Stimulated activated CD4-positive, alpha-beta T cell treated with anti-CD3 and anti-CD28 coated beads, Interleukin-12 subunit alpha, Interleukin-12 subunit beta, amount 100 ng/mL, for 4 hours (primary cell): ENCODE measurements around the gene GNG2.

Experiments used
- DNase-seq: peaks from one replicate; pipeline ENCODE4 v3.0.0-alpha.2; 2020

The GNG2 gene

DNA sequence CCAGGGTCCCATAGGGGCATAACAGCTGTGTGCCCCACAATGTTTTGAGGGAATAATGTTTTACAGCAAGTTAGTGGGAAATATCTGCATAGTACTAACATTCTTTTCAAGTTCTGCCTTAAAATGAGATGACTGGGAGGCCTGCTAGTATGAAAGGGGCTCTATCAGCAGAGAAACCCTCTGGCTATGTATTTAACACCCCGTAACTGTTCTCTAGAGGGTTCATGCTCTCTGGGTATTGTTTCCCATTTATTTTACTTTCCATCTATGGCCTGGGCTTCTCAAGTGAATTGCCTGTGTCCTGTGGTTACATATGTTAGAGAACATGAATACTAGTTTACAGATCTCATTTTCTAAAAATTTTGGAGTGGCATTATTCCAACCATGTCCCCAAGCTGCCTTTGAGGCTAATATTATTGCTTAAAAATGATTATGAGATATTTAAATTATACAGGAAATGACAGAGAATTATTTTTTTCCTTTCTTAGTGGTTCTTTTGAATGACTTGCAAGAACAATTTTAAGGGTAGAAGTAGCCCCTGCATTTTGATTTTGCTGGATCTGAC lies 37.5 kb downstream of the GNG2 start:
- no peak for DNase-seq

DNA sequence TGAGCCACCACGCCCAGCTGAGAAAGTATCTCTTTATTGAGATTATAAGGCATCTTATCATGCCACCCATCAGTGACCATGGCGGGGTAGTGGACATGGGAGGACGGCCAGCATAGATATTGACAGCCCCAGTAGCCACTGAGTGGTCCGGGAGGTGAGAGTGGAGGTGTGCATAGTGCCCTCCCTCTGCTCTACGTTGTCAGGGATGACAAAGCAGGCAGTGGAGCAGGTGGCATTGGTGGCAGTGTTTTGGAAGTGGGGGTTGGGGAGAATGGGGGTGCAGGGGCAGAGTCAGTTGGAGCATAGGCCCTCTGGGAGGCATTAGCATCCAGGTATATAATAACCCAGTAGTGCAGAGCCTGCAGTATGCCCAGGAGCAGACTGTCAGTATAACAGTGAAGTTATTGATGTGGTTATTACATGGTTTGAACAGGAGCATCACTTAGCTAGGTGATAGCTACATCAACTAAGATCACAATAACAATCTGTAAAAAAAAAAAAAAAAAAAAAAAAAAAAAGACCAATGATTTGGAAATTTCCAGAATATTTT lies 41.1 kb downstream of the GNG2 start:
- no peak for DNase-seq

DNA sequence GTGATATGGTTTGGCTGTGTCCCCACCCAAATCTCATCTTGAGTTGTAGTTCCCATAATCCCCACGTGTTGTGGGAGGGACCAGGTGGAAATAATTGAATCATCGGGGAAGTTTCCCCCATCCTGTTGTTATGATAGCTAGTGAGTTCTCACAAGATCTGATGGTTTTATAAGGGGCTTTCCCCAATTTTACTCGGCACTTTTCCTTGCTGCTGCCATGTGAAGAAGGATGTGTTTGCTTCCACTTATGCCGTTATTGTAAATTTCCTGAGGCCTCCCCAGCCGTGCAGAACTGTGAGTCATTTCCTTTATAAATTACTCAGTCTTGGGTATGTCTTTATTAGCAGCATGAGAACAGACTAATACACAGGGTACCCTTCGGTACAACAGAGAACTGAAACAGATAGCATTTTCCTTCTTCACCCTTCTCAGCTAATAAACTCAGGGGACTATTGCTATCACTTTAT lies 45.3 kb downstream of the GNG2 start:
- DNase-seq, result peak; percentile 34

DNA sequence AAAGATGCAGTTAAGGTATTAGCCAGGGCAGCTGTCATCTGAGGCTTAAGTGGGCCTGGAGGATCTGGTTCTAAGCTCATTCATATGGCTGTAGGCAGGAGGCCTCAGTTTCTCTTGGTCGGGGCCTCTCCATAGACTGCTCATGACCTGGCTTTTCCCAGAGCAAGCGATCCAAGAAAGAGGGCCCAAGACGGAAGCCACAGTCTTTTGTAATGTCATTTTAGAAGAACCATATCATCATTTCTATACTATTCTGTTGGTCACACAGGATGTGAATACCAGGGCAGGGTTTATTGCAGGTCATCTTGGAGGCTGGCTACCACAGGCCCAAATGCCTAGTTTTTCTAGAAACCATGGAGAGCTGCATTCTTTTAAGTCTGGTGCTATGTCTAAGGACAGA lies 47.7 kb downstream of the GNG2 start:
- no peak for DNase-seq

DNA sequence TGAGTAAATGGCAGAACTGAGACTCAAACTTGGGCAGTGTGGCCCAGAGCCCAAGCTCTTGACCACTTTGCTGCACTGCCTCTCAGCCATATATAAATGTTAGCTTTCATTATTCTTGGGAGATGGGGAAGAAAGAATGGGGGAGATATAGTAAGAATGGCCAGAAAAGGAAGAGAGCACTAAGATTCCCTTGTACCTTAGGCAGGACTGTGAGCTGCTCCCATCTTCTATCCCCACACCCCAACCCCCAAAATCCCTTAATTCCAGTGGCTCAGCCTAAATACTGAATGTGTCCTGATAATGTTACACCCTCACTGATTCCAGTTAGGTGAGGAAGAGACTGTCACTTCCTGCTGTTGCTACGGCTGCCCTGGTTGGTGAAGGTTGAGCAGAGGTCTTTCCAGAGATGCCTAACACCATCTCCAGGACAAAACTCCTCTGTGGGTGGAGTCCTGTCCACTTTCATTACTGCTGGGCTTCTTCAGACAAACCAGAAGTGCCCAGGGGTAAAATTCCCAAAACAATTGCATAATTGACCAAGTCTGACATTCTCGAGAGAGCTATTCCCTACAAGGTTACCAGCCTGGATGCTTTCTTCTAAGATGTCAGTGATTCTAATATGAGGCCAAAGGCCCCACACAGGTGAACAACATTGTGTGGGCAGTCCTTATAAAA lies 51.8 kb downstream of the GNG2 start:
- no peak for DNase-seq

DNA sequence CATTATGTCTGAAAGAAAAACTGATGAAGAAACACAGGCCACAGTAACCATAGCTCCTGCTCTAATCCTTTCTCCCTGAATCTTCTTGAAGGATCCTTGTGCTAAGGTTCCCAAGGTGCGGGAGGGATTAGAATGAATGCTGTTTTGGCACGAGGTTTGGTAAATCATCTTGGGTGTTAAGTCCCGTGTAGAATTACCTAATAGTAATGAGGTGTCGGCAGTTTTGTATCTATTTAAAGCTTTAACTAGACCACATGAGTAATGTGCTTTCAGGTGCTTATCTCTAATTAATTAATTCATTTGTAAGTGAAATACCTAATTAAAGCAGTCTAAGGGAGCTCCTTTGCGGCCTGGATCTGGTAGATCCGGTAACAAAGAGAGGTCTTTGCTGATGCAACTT lies 53.9 kb downstream of the GNG2 start:
- DNase-seq, result no peak

DNA sequence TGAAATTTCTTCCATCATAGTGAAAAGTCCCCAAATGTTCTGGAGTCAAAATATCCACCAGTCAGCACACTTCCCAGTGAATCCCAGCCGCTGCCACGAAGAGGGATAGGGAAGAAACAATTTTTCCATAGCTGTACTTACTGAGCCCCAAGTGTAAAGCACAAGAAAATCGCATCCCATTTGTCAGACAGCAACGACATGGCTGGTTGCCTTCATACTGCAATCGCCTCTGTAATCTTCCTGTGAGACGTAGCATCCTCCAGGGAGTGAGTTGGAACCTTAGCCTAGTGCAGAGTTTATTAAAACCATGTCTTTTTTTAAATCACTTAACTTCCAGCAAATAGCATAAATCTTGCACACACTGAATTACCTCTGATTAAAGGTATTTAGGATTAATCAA lies 56.8 kb downstream of the GNG2 start:
- DNase-seq, result no peak

DNA sequence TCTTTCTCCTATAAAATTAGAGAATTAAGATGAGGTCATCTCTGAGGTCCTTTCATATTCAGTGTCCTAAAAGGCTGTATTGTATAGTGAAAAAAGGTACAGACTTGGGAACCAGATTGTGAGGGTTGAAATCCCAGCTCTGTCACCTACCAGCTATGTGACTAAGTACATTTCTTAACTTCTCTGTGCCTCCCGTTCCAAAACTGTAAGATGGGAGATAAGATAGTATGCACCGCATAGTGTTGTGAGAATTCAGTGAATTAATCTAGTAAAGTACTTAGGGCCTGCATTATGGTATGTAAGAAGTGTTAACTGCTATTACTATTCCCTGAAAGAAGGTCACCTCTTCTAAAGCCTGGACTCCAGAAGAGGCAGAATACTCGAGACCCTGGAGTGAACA lies 60.6 kb downstream of the GNG2 start:
- no peak for DNase-seq

DNA sequence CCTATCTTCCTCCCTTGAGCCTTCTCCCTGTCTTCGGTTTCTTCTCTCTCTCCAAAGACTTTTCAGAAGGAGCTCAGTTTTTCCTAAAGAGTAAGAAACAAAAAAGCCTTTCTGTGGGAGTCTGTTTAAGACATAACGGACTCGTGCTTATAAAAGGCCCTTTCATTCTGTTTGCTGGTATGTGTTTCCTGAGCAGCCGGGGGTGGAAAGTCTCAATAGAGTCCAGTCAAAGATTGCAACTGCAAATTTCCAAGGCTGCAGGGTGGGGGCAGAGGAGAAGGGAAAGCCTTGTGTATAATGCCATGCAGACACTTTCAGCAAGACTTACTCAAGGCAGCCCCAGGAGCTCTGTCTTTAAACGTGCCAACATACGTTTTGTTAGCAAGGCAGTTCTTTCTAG lies 62.2 kb downstream of the GNG2 start:
- no peak for DNase-seq

DNA sequence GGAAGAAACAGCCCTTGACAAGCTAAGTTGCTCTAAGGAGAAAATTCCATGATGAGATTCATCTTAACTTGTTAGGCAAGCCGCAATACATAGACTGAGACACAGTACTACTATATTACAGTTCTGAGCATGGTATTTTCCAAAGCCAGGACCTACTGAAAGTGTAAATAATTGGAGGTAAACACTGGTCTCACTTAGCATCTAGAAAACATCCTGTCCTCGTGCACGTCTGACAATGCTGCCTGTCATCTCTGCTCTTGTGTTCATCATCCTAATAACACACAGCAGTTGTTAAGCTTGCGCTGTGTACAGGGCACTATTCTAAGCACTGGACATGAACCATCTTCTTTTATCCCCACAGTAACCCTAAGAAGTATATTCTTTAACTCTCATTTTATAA lies 64.2 kb downstream of the GNG2 start:
- DNase-seq, result no peak

DNA sequence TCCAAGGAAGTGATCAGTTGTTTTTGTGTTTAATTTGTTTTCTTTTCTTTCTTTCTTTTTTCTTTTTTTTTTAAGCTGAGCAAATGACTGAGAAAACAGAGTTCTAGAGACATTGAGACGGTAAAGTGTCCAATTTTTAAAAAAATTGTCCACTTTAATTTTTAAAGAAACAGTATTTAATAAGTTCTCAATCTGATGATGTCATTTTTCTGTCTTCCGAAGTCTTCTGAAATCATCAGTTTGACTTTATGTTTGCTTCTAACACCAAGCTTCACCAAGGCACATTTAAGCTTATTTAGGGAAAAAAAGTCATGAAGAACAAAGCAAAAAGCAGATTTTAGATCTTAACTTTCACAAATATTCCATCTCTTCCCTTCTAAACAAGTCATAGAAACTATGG lies 65.6 kb downstream of the GNG2 start:
- DNase-seq, result no peak

DNA sequence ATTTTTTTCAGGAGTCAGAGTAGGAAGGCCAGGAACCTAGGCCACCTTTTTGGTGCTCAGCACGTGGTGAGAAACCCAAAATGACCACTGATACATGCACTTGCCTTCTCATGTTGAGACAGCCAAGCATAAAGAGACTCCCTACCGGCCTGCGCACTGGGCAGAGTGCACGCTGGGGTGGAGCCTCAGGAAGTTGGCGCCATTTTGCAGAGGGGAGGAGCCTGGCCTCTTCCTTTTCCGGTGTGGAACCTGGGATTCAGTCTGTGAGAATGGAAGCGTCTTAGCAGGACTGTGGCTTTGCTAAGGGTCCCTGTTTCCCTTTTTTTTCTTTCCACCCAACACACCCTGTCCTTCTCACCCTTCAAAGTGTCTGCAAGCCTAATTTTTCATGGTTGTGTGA lies 66.0 kb downstream of the GNG2 start:
- no peak for DNase-seq

DNA sequence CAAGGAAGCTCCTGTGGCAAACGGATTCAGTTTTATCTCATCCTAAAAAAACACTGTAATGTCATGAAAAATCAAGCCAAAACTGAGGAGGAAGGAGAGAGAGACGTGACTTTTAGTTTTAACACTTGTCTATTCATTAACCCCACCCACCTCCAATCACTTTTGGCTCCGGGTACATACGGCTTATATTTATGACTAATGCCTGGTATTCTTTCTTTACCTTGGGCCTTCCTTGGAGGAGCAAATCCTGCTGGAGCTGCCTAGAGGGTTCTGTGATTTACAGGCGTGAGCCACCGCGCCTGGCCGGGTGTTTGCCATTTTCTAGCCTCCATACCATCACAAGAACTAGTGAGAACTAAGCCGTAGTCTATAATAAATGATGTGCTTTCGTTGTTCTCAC lies 68.2 kb downstream of the GNG2 start:
- DNase-seq, result no peak

DNA sequence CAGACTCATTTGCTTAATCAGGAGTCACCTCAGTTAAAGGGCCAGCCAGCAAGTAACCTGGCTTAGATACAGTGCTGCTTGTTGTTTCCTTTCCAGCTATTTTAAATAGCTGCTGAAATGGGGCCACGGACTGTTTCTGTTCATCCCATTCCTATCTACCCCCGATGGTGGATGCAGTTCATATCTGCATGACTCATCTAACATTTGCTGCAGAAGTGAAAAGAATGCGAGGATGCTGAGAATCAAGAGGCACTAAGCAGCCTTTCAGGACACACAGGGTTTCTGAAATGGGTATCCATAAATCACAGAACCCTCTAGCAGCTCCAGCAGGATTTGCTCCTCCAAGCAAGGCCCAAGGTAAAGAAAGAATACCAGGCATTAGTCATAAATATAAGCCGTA lies 68.8 kb downstream of the GNG2 start:
- no peak for DNase-seq

DNA sequence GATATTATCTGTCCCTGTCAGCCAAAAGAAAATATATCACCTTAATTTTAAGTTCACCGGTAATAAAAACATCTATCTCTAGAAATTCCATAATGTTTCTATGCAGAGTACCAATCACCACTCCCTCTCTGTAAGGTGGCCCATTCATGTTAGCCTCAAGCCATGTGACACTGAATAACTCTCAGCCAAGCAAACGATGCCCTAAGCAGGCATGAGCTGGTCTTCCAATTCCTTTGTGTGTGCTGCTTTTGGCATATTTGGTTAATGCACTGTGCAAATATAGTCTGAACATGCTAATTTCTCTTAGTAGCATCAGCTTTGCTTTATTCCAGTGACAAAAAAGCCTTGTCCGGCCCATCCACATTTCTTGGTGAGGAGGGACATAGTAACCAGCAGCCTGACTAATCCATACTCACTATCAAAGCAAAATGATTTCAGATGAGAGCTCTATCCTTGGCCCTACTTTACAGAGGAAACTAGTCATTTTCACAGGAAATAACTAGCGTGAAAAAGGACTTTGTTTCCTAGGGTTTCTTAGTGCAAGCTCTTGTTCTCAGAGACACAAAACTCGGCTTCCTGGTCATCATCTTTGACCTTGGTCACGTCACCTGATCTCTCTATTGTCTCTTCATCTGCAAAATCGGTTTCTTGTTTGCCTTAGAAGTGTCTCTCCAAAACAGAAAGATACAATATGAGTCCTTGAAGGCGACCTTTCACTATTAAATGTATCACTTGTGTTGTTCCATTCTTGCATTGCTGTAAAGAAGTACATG lies 69.7 kb downstream of the GNG2 start:
- no peak for DNase-seq

DNA sequence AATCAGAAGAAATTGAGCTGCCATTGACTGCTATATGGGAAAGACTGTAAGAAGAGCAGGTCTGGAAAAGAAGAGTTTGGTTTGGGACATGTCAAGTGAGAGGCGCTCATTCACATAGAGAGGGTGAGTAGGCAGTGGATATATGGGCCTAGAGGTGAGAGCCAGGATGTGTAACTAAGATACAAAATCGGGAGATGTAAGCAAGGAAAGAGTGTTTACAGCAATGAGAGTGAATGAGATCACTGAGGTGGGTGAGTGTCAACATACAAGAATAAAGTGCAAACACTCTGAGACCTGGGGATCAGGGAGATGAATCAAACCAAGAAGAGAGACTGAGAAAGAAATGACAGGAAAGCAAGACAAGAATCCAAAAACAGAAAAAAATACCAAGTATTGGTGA lies 70.9 kb downstream of the GNG2 start:
- DNase-seq, result no peak

DNA sequence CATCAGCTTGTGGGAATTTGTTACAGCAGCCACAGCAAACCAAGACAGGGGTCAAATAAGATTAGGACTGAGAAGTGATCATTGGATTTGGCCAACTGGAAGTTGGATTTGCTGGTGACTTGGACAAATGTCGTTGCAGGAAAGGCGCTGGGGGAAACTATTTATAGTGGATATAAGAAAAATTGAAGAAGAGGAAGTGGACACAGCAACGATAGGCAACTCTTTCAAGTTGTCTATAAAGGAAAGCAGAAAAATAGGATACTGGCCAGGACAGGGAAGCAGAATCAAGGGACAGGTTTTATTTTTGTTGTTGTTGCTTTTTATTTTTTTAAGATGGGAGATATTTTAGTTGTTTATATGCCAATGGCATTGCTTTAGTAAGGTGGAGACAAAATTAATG lies 72.8 kb downstream of the GNG2 start:
- DNase-seq, result no peak

DNA sequence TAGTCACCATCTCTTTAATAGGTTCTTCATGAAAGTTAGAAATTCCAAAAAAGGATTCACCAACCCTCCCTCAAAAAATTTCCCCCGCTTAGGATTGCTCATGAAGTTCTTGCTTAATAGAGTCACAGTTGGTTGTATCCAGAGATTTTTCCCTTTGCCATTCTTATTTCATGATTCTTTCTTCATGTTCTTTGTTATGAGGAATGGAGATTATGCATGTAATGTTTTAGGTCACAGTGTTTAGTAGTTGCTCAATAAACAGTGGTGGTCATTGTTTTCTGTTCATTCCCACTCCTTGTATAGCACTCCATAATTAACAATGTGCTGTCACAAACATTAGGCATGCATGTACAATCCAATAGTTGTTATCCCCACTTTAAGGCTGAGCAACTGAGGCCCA lies 77.7 kb downstream of the GNG2 start:
- no peak for DNase-seq

DNA sequence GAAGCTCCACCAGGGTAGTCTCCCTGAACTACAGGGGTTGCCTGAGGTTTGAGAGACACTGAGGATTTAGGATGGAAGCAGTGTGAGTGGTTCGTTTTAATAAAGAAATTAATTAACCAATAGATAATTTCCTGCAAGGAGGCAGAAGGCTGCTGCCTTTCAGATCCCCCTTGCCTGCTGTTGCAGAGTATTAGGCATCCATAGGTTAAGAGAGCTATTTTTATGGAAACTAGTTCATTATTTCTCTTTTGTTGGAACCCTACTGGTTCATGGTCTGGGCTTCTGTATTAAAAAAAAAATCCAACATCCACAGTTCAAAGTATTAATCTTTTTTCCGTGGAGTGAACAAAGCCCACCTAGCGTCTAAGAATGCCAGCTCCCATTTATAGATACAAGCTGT lies 78.4 kb downstream of the GNG2 start:
- DNase-seq, result no peak

DNA sequence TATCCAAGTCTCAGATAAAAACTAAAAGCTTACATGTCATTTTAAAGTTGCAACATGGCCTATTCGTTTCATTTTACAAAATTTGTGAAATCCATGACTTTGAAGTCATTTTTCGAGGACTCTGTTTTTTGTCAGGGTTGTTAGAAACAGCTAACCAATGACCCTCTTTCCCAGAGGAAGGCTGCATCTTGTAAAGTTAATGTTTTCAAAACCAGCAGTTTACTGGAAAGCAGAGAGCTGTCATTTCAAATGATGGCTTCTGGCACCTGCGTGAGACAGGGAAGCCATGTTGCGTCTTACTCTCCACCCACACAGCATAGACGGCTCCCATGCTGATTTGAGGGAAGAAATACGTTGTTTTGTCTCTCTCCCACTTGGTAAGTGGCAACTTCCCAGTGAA lies 78.8 kb downstream of the GNG2 start:
- DNase-seq, result no peak

DNA sequence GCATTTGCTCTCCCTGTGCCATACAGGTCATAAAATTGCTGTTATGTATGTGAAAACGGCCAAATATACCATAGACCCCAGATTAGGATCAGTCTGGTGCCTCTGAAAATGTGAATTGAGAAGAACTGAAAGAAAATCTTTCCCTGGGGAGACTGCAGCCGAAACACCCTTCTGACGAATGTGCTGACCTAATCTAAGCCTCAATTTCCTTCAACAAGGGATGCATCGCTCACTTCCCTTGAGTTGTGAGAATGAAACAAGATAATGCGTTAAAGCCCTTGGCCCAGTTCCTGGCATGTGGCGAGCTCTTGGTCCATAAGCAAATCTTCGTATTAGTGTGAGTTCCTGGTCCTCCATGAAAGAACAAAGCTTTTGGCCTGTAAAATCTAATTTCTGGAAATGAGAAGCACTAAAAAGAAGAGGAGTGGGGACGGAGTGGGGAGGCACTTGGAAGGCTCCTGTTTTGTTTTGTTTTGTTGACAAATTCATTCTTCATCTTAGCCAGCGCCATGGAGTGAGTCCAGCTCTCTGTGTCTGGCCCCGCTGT lies 79.4 kb downstream of the GNG2 start:
- DNase-seq, result no peak

DNA sequence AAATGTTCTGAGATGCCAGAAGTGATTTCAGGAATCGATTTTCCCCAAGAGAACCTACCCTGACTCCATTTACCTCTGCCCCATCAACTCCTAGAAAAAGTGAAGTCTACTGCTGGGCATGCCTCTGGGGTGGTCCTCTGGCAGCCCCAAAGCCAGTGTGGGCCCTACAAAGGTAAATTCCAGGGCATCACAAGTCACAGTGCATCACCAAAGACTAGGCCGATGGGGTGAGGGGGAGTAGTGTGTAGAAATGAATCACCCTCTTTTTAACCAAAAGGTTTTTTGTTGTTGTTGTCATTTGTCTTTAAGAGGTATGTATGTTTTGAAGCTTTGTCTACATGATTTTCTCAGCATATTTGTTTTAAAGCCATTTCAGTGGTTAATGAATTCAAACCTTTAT lies 82.6 kb downstream of the GNG2 start:
- no peak for DNase-seq

DNA sequence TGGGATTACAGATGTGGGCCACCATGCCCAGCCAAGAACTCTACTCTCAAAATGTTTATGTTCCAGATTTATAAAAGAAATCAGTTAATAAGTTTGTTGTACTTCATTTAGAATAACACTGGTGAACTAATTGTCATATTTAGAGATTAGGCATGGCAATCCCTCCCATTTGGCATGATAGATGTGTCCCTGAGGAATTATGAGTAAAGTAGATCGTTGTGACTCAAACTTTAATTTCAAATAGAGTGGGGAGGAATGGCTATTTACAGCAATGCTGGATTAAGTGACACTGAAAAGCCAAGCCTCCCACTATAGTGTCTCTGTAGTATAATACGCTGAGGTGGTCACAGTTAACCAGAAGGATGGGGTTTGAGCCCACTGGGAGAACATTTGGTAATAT lies 89.6 kb downstream of the GNG2 start:
- no peak for DNase-seq

DNA sequence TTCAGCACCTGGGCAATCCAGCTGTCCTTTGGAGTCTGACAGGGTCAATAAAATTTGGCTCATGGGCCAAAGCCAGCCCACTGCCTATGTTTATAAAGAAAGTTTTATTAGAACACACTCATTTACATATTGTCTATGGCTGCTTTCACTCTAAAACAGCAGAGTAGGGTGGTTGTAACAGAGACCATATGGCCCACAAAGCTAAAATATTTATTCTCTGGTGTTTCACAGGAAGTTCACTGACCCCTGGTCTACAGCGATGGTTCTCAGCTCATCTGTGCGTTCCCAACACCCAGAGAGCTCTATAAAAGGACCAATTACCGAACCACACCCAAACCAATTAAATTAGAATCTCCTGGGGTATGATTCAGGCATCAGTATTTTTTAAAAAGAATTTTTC lies 91.2 kb downstream of the GNG2 start:
- DNase-seq, result no peak
